NCI-H460 (cell line): Measurements from ENCODE around the gene VKORC1. TPM values are rescaled to one million over a fixed set of nuclear protein-coding genes. Genes with fewer than 3 reads are reported as not detected.
A peak's percentile ranks its signal among the peaks of the same experiment; 100 is the strongest.

Experiments
- DNase-seq: peaks from one replicate; pipeline ENCODE4 v3.0.0-alpha.2; 2016; ENCODE audit warnings: low read depth; ENCODE audit errors: extremely low read depth
- total RNA-seq: library from RNA; depleted of rRNA; stranded (reverse); fragments of >200 nt; shearing (Covaris generic); gene quantifications from 2 replicates; pipeline ENCODE4 v1.2.3, GENCODE V29; 2014

Gene VKORC1
- total RNA-seq, 1 experiment from 2014 or later = 148 TPM

DNA sequence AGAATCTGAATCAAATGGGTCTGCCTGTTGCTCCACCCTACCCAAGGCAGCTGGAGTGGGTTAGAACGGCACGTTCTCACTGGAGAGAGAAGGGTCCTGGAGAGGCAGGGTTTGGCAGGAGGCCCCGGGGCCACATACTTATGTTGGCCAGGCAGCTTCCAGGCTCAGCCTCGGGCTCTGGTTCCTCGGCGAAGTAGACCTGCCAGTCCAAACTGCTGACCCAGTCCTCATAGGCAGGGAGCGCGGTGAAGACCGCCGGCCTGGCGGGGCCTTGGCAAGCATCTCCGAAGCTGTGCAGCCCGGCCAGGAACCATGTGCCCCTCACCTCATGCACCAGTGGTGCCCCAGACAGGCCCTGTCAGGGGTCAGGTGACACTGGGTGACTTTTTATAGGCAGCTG is 10.6 kb downstream of the VKORC1 start:
- DNase-seq = no peak

DNA sequence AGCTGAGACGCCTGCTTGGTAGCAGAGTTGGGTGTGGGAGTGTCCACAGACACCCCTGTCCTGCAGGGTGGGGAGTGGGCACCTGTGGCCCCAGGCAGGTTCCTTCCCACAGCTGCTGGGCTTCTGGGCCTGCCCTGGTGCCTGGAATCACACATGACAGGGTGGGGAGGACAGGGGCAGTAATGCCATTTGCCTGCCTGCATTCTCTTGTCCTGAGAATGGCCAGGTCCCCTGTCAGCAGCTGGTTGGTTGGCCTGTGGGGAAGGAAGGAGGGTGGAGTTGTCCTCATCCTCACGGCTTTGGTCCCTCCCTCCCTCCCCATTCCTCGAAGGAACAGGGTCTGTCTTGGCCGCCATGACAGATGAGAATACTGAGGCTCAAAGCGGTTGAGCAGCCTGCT is 11.0 kb downstream of the VKORC1 start:
- no peak for DNase-seq

DNA sequence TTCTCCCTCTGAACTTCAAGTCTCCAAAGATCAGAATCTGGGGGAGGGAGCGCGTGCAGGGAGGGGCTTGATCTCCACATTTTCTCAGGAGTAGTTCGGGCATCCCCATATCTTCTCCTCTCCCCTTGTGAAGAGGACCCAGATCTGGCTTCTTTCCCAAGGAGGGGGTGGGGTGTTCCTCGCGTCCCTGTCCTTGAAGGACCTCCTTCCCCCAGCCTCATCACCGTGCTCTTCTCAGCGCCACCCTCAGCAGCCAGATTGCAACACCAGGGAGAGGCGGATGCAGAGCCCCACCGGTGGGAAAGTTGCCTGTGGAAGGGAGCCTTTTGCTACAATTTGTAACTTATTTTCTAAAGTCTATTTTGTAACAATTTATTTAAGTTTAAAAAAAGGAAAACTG is 11.5 kb downstream of the VKORC1 start:
- no peak for DNase-seq

DNA sequence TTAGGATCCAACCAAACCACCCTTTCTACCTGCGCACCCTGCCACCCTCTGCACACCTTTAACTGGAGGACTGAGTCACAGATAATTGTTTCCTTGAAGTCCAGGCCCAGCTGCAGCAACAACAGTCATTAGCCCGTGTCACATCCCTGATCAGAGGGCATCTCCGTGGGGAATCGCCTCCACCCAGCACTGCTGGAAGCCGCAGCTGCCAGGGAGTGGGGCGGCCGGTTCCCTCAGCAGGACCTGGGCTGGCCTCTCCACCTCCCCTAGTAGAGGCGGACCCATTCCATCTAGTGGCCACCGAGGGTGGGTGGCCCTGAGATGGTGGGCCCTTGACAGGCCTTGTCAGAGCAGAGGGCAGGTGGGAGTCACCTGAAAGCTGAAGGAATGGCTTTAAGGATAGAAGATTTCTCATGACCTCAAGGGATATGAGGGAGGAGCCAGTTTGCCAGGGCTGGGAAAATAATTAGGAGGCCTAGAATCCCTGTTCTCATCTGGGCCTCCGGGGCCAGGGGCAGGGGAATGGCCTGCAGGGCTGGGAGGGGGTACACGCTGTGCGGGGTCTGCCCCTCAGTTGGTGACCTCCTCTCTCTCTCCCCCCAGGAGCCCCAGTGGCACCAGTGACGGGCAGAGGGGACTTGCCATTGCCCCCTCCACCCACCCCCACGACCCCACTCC is 12.1 kb downstream of the VKORC1 start:
- no peak for DNase-seq

DNA sequence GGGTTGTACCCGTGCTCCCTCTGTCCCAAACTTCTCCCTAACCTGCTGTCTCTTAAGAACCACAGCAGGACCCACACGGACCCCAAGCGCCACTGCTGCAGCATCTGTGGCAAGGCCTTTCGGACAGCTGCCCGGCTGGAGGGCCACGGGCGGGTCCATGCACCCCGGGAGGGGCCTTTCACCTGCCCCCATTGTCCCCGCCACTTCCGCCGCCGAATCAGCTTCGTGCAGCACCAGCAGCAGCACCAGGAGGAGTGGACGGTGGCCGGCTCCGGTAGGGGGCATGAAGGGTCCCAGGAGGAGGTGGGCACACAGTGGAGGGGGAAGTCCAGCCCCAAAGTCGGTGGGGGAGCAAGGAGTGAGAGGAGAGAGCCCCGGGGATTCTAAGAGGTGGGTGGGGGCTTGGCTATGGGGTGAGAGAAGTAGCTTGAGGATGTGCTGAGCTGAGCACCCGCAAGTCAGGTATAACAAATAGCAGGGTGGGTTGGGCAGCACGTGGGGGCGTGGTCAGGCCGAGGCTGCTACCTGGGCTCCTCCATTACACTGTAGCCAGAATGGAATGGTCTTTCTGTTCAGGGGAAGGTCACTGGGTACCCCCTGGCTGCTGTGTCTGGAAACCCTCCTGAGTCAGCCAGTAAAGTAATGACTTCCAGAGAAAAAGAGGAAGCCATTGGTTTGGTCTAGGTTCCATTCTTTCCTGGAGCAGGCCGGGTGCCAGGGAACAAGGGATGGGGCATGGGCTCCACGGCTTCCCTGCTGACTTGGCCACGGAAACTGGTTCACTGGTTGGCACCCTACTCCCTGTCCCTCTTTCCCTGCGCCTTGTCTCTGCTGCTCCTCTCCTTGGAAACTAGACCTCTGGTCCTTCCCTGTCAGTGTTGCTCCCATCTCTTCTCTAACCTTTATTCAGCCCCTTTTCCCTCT is 12.9 kb downstream of the VKORC1 start:
- DNase-seq = no peak

DNA sequence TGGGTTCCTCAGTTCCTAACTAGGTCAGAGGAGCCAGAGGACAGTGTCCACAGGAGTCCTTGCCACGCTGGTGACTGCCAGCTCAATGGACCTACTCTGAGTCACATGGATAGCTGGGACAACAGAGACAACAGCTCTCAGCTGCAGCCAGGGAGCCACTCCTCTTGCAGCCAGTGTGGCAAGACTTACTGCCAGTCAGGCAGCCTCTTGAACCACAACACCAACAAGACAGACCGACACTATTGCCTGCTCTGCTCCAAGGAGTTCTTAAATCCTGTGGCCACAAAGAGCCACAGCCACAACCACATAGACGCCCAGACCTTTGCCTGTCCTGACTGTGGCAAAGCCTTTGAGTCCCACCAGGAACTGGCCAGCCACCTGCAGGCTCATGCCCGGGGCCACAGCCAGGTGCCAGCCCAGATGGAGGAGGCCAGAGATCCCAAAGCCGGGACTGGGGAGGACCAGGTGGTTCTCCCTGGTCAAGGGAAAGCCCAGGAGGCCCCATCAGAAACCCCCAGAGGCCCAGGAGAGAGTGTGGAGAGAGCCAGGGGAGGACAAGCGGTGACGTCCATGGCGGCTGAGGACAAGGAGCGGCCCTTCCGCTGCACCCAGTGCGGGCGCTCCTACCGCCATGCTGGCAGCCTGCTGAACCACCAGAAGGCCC is 13.7 kb downstream of the VKORC1 start:
- no peak for DNase-seq

DNA sequence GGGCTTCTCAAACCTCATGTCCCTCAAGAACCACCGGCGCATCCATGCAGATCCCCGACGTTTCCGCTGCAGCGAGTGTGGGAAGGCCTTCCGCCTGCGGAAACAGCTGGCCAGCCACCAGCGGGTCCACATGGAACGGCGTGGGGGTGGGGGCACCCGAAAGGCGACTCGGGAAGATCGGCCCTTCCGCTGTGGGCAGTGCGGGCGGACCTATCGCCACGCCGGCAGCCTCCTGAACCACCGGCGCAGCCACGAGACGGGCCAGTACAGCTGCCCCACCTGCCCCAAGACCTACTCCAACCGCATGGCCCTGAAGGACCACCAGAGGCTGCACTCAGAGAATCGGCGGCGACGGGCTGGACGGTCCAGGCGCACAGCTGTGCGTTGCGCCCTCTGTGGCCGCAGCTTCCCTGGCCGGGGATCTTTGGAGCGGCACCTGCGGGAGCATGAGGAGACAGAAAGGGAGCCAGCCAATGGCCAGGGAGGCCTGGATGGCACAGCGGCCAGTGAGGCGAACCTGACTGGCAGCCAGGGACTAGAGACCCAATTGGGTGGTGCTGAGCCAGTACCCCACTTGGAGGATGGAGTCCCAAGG is 14.5 kb downstream of the VKORC1 start:
- DNase-seq = no peak

DNA sequence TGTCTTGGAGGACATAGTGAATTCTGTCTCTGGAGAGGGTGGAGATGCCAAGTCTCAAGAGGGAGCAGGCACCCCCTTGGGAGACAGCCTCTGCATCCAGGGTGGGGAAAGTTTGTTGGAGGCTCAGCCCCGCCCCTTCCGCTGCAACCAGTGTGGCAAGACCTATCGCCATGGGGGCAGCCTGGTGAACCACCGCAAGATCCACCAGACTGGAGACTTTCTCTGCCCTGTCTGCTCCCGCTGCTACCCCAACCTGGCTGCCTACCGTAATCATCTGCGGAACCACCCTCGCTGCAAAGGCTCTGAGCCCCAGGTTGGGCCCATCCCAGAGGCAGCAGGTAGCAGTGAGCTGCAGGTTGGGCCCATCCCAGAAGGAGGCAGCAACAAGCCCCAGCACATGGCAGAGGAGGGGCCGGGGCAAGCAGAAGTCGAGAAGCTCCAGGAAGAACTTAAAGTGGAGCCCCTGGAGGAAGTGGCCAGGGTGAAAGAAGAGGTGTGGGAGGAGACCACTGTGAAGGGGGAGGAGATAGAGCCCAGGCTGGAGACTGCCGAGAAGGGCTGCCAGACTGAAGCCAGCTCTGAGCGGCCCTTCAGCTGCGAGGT is 15.2 kb downstream of the VKORC1 start:
- no peak for DNase-seq

DNA sequence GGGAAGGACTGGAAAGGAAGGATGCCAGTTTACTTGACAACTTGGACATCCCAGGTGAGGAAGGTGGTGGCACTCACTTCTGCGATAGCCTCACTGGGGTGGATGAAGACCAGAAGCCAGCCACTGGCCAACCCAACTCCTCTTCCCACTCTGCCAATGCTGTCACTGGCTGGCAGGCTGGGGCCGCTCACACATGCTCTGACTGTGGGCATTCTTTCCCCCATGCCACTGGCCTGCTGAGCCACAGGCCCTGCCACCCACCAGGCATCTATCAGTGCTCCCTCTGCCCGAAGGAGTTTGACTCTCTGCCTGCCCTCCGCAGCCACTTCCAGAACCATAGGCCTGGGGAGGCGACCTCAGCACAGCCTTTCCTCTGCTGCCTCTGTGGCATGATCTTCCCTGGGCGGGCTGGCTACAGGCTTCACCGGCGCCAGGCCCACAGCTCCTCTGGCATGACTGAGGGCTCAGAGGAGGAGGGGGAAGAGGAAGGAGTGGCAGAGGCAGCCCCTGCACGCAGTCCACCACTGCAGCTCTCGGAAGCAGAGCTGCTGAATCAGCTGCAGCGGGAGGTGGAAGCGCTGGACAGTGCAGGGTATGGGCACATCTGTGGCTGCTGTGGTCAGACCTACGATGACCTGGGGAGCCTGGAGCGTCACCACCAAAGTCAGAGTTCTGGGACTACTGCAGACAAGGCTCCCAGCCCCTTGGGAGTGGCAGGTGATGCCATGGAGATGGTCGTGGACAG is 15.8 kb downstream of the VKORC1 start:
- DNase-seq = no peak

DNA sequence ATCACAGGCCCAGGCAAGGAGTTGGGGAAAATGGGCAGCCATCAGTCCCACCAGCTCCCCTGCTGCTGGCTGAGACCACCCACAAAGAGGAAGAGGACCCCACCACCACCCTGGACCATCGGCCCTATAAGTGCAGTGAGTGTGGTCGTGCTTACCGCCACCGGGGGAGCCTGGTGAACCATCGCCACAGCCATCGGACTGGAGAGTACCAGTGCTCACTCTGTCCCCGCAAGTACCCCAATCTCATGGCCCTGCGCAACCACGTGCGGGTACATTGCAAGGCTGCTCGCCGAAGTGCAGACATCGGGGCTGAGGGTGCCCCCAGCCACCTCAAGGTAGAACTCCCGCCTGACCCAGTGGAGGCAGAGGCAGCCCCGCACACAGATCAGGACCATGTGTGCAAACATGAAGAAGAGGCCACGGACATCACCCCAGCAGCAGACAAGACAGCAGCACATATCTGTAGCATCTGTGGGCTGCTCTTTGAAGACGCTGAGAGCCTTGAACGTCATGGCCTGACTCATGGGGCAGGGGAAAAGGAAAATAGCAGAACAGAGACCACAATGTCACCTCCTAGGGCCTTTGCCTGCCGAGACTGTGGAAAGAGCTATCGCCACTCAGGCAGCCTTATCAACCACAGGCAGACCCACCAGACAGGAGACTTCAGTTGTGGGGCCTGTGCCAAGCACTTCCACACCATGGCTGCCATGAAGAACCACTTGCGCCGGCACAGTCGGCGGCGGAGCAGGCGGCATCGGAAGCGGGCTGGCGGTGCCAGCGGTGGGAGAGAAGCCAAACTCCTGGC is 16.8 kb downstream of the VKORC1 start:
- DNase-seq = no peak

DNA sequence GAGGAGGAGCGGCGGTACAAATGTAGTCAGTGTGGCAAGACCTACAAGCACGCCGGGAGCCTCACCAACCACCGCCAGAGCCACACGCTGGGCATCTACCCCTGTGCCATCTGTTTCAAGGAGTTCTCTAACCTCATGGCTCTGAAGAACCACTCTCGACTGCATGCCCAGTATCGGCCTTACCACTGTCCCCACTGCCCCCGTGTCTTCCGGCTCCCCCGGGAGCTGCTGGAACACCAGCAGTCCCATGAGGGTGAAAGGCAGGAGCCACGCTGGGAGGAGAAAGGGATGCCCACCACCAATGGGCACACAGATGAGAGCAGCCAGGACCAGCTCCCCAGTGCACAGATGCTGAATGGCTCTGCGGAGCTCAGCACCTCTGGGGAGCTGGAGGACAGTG is 17.6 kb downstream of the VKORC1 start:
- DNase-seq = no peak

DNA sequence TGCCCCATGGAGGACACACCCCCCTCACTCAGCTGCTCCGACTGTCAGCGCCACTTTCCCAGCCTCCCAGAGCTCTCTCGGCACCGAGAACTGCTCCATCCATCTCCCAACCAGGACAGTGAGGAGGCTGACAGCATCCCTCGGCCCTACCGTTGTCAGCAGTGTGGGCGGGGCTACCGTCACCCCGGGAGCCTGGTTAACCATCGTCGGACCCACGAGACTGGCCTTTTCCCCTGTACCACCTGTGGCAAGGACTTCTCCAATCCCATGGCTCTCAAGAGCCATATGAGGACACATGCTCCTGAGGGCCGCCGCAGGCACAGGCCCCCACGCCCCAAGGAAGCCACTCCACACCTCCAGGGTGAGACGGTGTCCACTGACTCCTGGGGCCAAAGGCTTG is 18.3 kb downstream of the VKORC1 start:
- DNase-seq = no peak

DNA sequence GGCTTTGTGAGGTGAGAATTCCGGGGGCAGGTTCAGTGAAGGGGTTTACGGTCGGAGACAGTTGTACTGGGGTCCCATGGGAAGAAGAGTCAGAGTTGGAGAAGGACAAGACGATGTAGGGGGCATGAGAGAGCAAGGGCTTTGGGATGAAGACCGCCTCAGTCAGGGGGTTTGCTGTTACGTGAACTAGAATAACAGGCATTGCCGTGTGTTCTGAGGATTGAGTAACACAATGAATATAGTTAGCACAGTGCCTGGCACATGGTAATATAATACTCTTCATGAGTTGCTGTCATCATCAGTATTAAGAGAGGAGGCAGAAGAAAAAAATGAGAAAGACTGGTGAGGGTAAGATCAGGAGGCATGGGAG is 19.8 kb downstream of the VKORC1 start:
- DNase-seq = no peak

DNA sequence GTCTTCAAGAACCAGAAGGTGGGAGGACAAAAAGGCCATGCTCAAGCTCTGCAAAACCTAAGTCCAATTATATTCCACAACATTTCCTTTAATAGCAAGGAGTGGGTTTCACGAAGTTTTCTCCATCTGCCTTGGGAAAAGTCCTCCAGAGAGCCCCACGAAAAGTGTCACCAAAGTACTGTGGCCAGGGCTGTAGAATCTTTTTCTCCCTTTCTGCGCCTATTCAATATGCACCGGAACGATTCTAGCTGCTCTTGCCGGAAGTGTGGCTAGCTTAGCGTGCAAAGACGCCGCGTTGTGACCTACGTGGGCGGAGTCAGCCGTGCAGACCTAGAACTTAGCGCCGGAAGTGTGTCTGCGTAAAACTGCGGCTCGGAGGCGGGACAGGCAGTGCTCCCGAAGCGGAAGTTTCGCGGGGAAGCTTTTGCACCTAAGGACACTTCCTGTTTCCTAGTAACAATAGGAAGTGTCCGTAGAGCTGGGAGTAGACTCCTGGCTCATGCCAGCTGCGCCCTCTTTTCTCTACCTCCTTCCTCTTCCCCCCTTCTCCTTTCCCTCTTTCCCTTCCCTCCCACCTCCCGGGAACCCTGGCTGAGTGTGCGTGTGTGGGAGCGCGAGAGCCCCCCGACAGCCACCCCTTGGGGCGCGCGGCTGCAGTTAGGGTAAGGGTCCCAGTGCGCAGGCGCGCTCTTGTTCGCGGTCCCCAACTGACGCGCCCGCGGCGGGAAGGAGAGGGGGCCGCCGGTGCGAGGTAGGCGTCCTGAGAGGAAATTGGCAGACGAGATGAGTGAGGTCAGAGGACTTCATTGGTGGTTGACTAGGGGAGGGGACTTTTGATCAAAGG is 20.4 kb downstream of the VKORC1 start, which contains the start of the genes ZNF646 and ZNF668:
Gene ZNF646 (plus strand): TSS at position 453 of the 844 bp plus-strand sequence. CDS start 1,903 bp downstream, outside the sequence.
Gene ZNF668 (minus strand): TSS at position 271 of the 844 bp plus-strand sequence. CDS start 9,781 bp downstream, outside the sequence.
- peak; percentile 99 for DNase-seq

DNA sequence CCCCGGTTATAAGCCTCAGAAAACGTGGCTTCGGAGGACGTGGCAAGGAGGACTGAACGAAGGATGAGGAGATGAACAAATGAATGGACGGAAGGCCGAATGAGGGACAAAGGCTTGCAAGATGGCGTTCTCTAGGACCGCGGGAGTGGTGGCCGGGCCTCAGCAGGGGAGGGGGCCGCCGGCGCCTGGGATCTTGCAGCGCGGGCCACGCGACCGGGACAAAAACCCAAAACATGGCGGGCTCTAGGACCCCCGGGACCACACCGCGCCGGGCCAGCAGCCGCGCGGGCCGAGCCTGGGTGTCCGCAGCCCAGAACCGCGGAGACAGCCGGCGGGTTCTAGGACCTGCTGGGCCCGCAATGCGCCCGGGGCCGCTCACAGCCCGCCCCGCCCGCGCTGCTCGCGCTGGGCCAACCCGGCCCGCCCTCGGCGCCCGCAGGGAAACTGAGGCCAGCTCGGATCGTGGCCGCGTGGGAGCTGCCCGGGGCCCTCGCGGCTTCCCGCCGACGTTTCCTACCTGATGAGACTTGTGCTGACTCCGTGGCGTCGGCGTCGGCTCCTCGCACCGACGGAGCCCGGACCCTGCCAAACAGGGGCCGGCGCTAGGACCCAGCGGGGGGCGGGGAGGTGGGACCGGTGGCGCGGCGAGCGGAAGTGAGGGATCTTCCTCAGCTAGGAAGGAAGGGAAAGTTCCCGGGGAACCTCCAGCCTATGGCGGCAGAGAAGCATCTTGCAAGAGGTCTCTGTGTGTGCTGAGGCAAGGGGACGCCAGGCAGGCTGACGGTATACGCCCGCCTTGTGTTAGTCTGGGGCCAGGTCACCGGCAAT is 21.2 kb downstream of the VKORC1 start:
- DNase-seq = peak; percentile 84

DNA sequence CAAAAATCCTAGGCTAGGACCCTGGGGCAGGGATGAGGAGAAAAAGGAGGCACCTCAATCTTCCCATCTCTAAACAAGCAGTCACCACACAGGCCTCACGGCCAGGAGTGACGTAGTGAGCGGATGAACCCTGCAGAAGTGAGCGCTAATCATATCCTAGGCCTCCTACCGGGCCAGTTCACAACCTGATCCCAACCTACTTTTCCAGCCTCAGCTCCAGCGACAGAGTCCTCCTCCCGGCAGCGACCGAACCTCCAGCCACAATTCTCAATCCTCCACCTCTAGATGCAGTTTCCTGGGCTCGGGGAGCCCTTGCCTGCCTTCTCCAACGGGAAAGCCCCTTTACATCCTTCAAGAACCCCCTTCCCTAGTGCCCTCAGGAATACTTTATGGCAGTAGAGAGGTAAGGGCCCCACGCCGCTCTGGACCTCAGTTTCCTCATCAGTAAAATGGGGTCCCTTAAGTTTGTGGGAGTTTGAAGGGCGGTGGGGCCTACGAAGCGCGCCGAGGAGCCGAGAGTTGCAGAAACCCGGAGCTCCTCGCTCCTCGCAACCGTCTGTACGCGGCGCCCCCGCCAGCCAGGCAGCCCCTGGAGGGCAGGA is 22.0 kb downstream of the VKORC1 start:
- peak; percentile 29 for DNase-seq

DNA sequence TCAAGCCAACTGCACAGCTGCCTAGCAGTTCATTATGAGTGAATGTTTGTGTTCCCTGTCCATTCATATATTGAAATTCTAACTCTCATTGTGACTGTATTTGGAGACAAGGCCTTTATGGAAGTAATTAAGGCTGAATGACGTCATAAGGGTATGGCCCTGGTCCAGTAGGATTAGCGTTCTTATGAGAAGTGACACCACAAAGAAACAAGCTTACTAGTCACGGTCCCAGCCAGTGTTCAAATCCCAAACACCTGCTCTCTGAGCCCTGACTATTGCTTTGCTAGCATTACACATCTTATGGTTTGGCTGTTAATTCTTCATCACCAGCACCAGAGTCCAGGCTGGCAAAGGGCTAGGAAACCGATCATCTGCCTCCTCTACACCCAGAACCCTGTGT is 22.7 kb downstream of the VKORC1 start:
- peak; percentile 67 for DNase-seq
